ENCODE results near the gene TOP1. TPM values are rescaled to one million over a fixed set of nuclear protein-coding genes. Genes with fewer than 3 reads are reported as not detected.

The TOP1 gene
- total and polyA plus RNA-seq, 12 donors: 19.6 to 96.6 (median 27.3) TPM

DNA sequence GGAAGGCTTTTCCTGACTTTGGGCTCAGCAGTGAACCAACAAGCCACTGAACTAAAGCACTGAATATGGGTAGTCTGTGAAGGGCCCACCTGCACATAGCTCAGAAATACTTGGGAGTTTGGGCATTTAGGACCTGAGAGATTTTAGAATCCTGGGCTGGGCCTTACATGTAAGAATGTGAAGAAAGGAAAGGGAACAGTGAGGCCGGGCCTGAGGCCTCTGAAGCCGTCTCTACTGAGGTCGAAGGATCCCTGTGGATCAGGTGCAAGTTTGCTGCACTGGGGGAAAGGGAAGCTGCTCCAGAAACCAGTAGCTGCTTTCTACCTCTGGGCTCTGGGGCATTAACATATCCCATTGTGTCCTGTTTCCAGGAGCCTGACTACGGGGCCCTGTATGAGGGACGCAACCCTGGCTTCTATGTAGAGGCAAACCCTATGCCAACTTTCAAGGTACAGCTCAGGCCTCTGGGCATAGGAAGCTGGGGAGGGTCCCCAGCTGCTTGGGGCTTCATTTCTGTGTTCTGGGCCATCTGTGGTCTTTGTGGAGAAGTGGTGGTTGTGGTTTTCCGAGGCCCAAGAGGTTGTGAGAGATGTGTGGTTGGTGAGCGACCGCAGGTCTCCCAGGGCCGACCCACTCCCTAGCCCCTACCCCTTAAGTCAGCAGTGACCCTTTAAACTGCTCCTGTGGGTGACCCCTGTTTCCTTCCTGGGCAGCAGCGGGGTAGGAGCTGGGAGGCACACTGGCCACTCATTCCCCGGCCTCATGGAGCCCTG, 139.0 kb downstream of the TOP1 start:
- H3K27me3 ChIP-seq: no peaks in the 10 kb centered on the region
- intact Hi-C loops (cut with DNase I): no loop called here
- H3K27ac ChIP-seq: no peak overlapping the region
- 71 to 89% (median 82%) methylated on average over 4 to 11 of the region's 11 CpGs for WGBS, 4 donors
- TF ChIP-seq POLR2A (IDR thresholded peaks at IDR 0.05): no peak
- TF ChIP-seq, protein P1, sequence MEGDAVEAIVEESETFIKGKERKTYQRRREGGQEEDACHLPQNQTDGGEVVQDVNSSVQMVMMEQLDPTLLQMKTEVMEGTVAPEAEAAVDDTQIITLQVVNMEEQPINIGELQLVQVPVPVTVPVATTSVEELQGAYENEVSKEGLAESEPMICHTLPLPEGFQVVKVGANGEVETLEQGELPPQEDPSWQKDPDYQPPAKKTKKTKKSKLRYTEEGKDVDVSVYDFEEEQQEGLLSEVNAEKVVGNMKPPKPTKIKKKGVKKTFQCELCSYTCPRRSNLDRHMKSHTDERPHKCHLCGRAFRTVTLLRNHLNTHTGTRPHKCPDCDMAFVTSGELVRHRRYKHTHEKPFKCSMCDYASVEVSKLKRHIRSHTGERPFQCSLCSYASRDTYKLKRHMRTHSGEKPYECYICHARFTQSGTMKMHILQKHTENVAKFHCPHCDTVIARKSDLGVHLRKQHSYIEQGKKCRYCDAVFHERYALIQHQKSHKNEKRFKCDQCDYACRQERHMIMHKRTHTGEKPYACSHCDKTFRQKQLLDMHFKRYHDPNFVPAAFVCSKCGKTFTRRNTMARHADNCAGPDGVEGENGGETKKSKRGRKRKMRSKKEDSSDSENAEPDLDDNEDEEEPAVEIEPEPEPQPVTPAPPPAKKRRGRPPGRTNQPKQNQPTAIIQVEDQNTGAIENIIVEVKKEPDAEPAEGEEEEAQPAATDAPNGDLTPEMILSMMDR (IDR thresholded peaks at IDR 0.05): no peak
- DNase-seq: peak in 1 of 7 donors; percentile 7
- peaks cover 2 to 10% of the 10 kb centered on the region in 2 donors for H3K4me1 ChIP-seq (replicated peaks in 1 of 2)
- H3K36me3 ChIP-seq (replicated peaks in 1 of 2): peaks cover 0 to 75% of the 10 kb centered on the region in 2 donors
- H3K9me3 ChIP-seq (replicated peaks in 1 of 3): no peaks in the 10 kb centered on the region
- no peak overlapping the region for H3K4me3 ChIP-seq

DNA sequence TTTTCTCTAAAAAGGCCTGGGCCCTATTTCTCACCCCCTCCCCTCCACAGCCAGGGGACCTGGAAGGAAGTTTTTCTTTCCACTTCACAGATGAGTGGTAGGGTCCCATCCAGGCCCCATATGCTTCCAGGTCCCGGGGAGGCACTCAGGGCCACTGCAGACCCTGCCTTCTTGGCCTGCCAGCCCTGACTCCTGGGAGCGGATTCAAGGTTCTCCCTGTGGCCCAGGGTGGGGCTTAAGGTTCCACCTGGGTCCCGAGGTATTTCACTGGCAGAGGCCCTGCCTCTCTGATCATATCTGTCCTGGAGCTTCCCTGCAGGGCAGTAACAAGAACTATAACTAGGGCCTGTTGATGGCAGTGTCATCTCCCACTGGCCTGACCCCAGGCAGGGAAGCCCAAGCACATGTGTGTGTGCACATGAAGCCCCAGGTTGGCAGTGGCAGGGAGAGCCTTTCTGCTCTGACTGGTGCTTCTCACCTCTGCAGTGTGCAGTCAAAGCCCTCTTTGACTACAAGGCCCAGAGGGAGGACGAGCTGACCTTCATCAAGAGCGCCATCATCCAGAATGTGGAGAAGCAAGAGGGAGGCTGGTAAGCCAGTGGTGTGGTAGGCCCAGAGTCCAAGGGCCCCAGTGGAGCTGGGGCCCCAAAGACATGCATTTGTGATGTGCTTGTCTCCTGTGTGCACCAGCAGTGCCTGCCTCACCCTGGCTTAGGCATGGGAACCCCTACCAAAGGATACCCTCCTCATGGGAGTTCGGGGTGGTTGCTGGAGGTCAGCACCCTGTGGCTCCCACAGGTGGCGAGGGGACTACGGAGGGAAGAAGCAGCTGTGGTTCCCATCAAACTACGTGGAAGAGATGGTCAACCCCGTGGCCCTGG, 139.9 kb downstream of the TOP1 start:
- 83 to 89% (median 87%) methylated on average over 5 to 10 of the region's 10 CpGs for WGBS, 4 donors
- peaks cover 0 to 67% of the 10 kb centered on the region in 2 donors for H3K36me3 ChIP-seq (replicated peaks in 1 of 2)
- H3K4me1 ChIP-seq (replicated peaks in 1 of 2): peaks cover 6 to 13% of the 10 kb centered on the region in 2 donors
- no peak overlapping the region for H3K27ac ChIP-seq
- no peaks in the 10 kb centered on the region for H3K9me3 ChIP-seq (replicated peaks in 1 of 3)
- no peaks in the 10 kb centered on the region for H3K27me3 ChIP-seq
- peak in 2 of 7 donors; percentile 10 to 12 for DNase-seq
- intact Hi-C loops (cut with DNase I): no loop called here
- TF ChIP-seq, protein P1 (IDR thresholded peaks at IDR 0.05): no peak
- TF ChIP-seq POLR2A (IDR thresholded peaks at IDR 0.05): no peak
- no peak overlapping the region for H3K4me3 ChIP-seq

DNA sequence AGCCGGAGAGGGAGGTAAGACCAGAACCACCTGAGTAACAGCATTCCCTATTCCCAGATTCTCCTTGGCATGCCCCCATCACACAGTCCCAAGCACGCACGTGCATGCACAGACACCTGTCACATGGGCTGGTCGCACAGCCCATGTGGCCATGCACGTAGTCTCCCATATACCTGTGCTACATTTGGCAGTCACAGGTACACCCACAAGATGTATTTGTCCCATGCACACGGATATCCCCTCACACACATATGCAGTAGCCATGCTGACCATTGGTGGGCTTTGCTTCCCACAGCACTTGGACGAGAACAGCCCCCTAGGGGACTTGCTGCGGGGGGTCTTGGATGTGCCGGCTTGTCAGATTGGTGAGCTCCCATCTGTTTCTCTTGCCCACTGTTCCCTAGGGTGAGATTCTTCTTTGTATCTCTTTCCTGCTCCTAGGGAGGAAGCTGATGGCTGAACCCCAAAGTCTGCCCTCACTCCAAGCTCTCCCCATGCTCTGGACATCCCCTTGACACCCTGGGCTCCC, 140.6 kb downstream of the TOP1 start:
- 85 to 95% (median 93%) methylated on average over 8 to 9 of the region's 9 CpGs for WGBS, 4 donors
- Histone ChIP-seq H3K27me3 (no peaks in the 10 kb centered on the region), H3K27ac (no peak overlapping the region), H3K36me3 (replicated peaks in 1 of 2) (peaks cover 0 to 67% of the 10 kb centered on the region in 2 donors), H3K4me3 (no peak overlapping the region), H3K9me3 (replicated peaks in 1 of 3) (no peaks in the 10 kb centered on the region), H3K4me1 (replicated peaks in 1 of 2) (peaks cover 6 to 13% of the 10 kb centered on the region in 2 donors)
- TF ChIP-seq, protein P1 (IDR thresholded peaks at IDR 0.05): no peak
- no peak for TF ChIP-seq POLR2A (IDR thresholded peaks at IDR 0.05)
- DNase-seq: peak in 1 of 7 donors; percentile 11
- intact Hi-C loops (cut with DNase I): no loop called here
